ENCODE measurements around the gene PDGFC. TPM values are rescaled to one million over a fixed set of nuclear protein-coding genes. Genes with fewer than 3 reads are reported as not detected.

Gene PDGFC
- total RNA-seq, 1 experiment from 2014 or later = 4.5 TPM

DNA sequence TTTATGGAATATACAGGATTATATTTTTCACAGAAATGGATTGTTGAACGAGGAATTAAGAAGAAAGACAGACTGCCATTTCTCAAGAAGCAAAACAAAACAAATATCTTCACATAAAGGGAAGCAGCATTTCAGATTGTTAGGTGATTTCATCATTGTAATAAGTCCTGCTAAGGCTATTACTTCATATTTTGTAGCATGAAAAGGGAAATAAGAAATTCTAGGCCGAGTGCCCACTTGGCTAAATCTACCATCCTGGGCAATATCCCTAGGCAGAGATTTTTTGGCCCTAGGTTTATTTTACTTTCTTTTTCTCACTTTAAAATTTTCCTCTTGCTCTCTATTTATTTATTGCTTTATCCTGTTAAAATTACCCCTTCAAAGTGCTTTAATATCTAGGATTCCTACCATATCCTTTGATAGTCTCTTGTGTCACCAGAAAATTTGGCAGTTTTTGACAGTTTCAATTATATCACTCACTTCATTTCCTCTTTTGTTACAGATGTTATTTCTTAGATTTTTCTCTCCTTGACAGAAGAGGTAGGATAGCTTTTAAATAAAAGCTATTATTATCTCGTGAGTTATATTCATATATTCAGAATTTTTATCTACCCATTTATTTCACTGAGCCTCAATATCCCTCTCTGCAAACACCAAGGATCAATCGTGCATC is 142.3 kb downstream of the PDGFC start:
- Mint-ChIP-seq H3K9me3 (no peaks in the 10 kb centered on the region), H3K27ac (no peak overlapping the region), H3K4me1 (no peaks in the 10 kb centered on the region), H3K36me3 (ENCODE audit: insufficient read depth in 1 of 3, low read depth in 3 of 3) (no peaks in the 10 kb centered on the region), H3K4me3 (no peak overlapping the region), H3K27me3 (ENCODE audit: low read depth) (no peaks in the 10 kb centered on the region)
- no peak overlapping the region for H3K23ac ChIP-seq (ENCODE audit: insufficient read length, low read depth, low read length)
- H2BK120ac ChIP-seq (ENCODE audit: low read depth, low read length, poor library complexity, severe bottlenecking) = no peak overlapping the region
- no CpG with 5 or more reads among the region's 4 CpGs for WGBS (ENCODE audit: extremely low coverage, insufficient read length, low lambda C conversion rate)
- H4K20me1 ChIP-seq (ENCODE audit: control insufficient read depth, insufficient read depth, insufficient read length) = no peaks in the 10 kb centered on the region
- no peak overlapping the region for H4K91ac ChIP-seq (ENCODE audit: insufficient read length, low read depth, low read length)
- no peak overlapping the region for H2BK20ac ChIP-seq (ENCODE audit: low read depth, low read length, poor library complexity, severe bottlenecking)
- no peak for DNase-seq
- H3K4me1 ChIP-seq (ENCODE audit: insufficient read depth, low read length) = no peaks in the 10 kb centered on the region
- no peaks in the 10 kb centered on the region for H3K79me1 ChIP-seq (ENCODE audit: insufficient read depth, low read depth, low read length, poor library complexity, severe bottlenecking)
- H3K9me3 ChIP-seq (ENCODE audit: control insufficient read depth, low read depth, low read length) = no peaks in the 10 kb centered on the region
- H2BK15ac ChIP-seq (ENCODE audit: low read depth, low read length) = no peak overlapping the region
- no peaks in the 10 kb centered on the region for H3K79me2 ChIP-seq (ENCODE audit: insufficient read depth, low read length)
- no peak overlapping the region for H3K18ac ChIP-seq (ENCODE audit: insufficient read length, low read depth, low read length)
- no peak overlapping the region for H3K4me2 ChIP-seq (ENCODE audit: insufficient read depth, insufficient read length, low read length)
- no peak for TF ChIP-seq CTCF (conservative IDR thresholded peaks at IDR 0.05)
- H3T11ph ChIP-seq (ENCODE audit: low read length) = no peak overlapping the region
- H3K27ac ChIP-seq (ENCODE audit: insufficient read length, low read depth, low read length) = no peak overlapping the region
- no peak overlapping the region for H4K8ac ChIP-seq (replicated peaks; ENCODE audit: insufficient read length, low read depth, low read length)
- H2AFZ ChIP-seq (ENCODE audit: low read length) = no peak overlapping the region
- H2BK12ac ChIP-seq (ENCODE audit: insufficient read length, low read depth, low read length) = no peak overlapping the region
- H2AK5ac ChIP-seq (ENCODE audit: insufficient read length, low read length) = no peak overlapping the region
- H3K27me3 ChIP-seq (ENCODE audit: insufficient read depth, low read length) = no peaks in the 10 kb centered on the region
- no peak overlapping the region for H3K14ac ChIP-seq (ENCODE audit: insufficient read depth, low read length)
- H2BK5ac ChIP-seq (ENCODE audit: insufficient read length, low read length) = no peak overlapping the region
- H3K23me2 ChIP-seq (ENCODE audit: insufficient read length, low read depth, low read length, poor library complexity, severe bottlenecking) = no peaks in the 10 kb centered on the region
- H3K9ac ChIP-seq (ENCODE audit: extremely low read depth, insufficient read length, low read length) = no peak overlapping the region
- no peak overlapping the region for H4K5ac ChIP-seq (ENCODE audit: insufficient read length, low read depth, low read length)
- no peak overlapping the region for H3K4ac ChIP-seq (ENCODE audit: low read depth, low read length)
- H3K56ac ChIP-seq (ENCODE audit: insufficient read length, low read depth, low read length) = no peak overlapping the region
